GM06990 (cell line): ENCODE data around the gene PLA2G6.

ENCODE experiments used
- DNase-seq: peaks from one replicate; pipeline ENCODE4 v3.0.0-alpha.2; 2011; ENCODE audit not compliant: insufficient read length; ENCODE audit errors: extremely low read depth
- H3K27me3 ChIP-seq: replicated peaks from 2 replicates; pipeline ENCODE4 v1.6.0; 2011; ENCODE audit warnings: low read length; ENCODE audit not compliant: control insufficient read depth, insufficient read depth
- H3K36me3 ChIP-seq: 2 replicates; pipeline ENCODE4 v1.5.1; 2011; ENCODE audit warnings: low read length; ENCODE audit not compliant: control insufficient read depth, insufficient read depth
- H3K4me3 ChIP-seq: replicated peaks from 2 replicates; pipeline ENCODE4 v1.5.1; 2011; ENCODE audit warnings: low read depth, mild to moderate bottlenecking, control low read depth, low read length
- CTCF ChIP-seq: IDR thresholded peaks from 2 replicates; pipeline ENCODE4 v1.5.1; 2011; ENCODE audit warnings: low read length, control low read depth, mild to moderate bottlenecking, inconsistent platforms; ENCODE audit not compliant: insufficient read depth, poor library complexity, severe bottlenecking

PLA2G6 gene

GRCh38 chr22:38098410-38099249 is 83.0 kb downstream of the PLA2G6 start:
- Histone ChIP-seq H3K4me3 (no peak overlapping the region), H3K27me3 (no peaks in the 10 kb centered on the region), H3K36me3 (no peaks in the 10 kb centered on the region)
- no peak for TF ChIP-seq CTCF
- no peak for DNase-seq

GRCh38 chr22:38097557-38098409 is 83.8 kb downstream of the PLA2G6 start:
- no peak overlapping the region for H3K4me3 ChIP-seq
- H3K27me3 ChIP-seq = no peaks in the 10 kb centered on the region
- TF ChIP-seq CTCF = no peak
- no peak for DNase-seq
- no peaks in the 10 kb centered on the region for H3K36me3 ChIP-seq

- H3K36me3 ChIP-seq = no peaks in the 10 kb centered on the region
- H3K4me3 ChIP-seq = no peak overlapping the region
- TF ChIP-seq CTCF = no peak
- no peaks in the 10 kb centered on the region for H3K27me3 ChIP-seq
- no peak for DNase-seq
Observed at GRCh38 chr22:38097058-38097457, 84.6 kb downstream of the PLA2G6 start.

GRCh38 chr22:38089474-38089851 is 92.2 kb downstream of the PLA2G6 start:
- no peaks in the 10 kb centered on the region for H3K27me3 ChIP-seq
- TF ChIP-seq CTCF = no peak
- H3K36me3 ChIP-seq = no peaks in the 10 kb centered on the region
- H3K4me3 ChIP-seq = no peak overlapping the region
- no peak for DNase-seq

- Histone ChIP-seq H3K4me3 (no peak overlapping the region), H3K36me3 (no peaks in the 10 kb centered on the region), H3K27me3 (no peaks in the 10 kb centered on the region; the same call in 1 of the 2 replicates)
- no peak for TF ChIP-seq CTCF
- no peak for DNase-seq
Observed at GRCh38 chr22:38088629-38089473, 92.8 kb downstream of the PLA2G6 start.
